ENCODE data around the gene CDH5. TPM values are rescaled to one million over a fixed set of nuclear protein-coding genes. Genes with fewer than 3 reads are reported as not detected.

The CDH5 gene
- total RNA-seq, 1 donor from 2014 or later = 13.5 TPM

Other genes with a start within 250 kb of the CDH5 start
- gene BEAN1, start 60.6 kb downstream of the CDH5 start, total RNA-seq = 0.38 TPM
- gene TK2, start 183.4 kb downstream of the CDH5 start, total RNA-seq = 39.0 TPM
- 10.5 TPM for gene CKLF, start 185.9 kb downstream of the CDH5 start, total RNA-seq
- gene CMTM1, start 199.7 kb downstream of the CDH5 start, total RNA-seq = 0.98 TPM
- not detected for gene CMTM2, start 212.8 kb downstream of the CDH5 start, total RNA-seq
- gene CMTM3, start 238.0 kb downstream of the CDH5 start, total RNA-seq = 2.0 TPM

Measured in left lobe of liver (tissue), 1 donor.